Inflammatory macrophage (primary cell): ENCODE measurements around the gene NUP43.
"Not testable (repeated sequence)": the region's sequence is repeated elsewhere in the genome, so short reads cannot be mapped to it uniquely, and the experiment has no call there.

ENCODE experiments used
- DNase-seq, 2 donors: peaks; one replicate each; pipeline ENCODE4 v3.0.0-alpha.2; 2020 to 2022

NUP43 gene

DNA sequence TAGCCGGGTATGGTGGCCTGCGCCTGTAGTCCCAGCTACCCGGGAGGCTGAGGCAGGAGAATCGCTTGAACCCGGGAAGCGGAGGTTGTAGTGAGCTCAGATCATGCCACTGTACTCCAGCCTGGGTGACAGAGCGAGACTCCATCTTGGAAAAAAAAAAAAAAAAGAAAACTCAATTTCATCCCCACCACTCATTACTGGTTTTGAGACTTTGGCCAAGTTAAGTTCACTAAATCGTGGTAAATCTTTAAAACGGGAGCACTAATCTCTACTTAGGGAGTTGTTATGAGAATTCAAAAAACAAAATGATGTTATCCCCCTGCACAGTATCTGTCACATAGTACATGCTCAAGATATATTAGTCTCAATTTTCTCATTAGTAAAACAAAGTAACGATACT, 1.1 kb downstream of the NUP43 start:
- DNase-seq = not testable (repeated sequence)

DNA sequence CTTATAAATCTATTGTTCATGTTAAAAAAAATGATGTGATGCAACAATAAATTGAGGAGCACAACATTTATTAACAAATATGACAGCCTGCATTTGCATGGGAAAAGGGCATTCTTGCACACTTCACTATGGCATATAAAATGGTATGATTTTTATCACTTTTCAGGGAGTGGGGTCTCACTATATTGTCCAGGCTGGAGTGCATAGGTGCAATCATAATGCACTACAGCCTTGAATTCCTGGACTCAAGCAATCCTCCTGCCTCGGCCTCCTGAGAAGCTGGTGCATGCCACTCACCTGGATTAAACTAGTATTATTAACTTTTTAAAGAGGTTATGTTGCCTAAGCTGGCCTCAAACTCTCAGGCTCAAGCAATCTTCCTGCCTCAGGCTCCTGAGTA, 11.4 kb downstream of the NUP43 start:
- DNase-seq = no peak

DNA sequence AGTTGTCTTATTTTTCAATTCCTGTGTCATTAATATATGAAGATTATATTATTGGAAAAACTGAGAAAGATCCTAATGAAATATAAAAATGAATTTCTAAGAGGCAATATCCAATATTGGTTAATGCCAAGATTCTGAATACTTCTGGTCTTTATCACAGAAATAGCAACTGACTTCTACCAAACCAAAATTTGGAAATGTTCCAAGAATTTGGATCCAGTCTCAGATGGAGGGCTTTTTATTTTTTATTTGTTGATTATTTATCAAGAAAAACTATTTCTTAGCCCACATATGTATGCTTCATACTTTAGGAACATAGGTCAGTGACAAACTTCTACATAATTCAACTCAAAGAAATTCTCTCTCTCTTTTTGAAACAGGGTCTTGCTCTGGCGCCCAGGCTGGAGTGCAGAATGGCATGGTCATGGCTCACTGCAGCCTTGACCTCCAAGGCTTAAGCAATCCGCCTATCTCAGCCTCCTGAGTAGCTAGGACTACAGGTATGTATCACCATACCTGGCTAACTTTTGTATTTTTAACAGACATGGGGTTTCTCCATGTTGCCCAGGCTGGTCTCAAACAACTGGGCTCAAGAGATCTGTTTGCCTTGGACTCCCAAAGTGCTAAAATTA, 13.1 kb downstream of the NUP43 start:
- no peak for DNase-seq

DNA sequence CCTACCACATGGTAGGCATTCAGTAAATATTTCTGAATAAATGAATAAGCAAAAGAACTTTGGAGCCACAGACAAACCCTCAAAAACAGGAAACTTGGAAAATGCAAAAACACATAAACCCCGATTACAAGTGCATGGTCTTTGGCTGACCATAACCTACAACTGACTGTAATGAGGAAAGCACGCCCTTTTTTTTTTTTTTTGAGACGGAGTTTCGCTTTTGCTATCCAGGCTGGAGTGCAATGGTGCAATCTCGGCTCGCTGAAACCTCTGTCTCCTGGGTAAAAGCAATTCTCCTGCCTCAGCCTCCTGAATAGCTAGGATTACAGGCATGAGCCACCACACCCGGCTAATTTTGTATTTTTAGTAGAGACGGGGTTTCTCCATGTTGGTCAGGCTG, 16.5 kb downstream of the NUP43 start:
- peak; percentile 61 to 66 for DNase-seq

DNA sequence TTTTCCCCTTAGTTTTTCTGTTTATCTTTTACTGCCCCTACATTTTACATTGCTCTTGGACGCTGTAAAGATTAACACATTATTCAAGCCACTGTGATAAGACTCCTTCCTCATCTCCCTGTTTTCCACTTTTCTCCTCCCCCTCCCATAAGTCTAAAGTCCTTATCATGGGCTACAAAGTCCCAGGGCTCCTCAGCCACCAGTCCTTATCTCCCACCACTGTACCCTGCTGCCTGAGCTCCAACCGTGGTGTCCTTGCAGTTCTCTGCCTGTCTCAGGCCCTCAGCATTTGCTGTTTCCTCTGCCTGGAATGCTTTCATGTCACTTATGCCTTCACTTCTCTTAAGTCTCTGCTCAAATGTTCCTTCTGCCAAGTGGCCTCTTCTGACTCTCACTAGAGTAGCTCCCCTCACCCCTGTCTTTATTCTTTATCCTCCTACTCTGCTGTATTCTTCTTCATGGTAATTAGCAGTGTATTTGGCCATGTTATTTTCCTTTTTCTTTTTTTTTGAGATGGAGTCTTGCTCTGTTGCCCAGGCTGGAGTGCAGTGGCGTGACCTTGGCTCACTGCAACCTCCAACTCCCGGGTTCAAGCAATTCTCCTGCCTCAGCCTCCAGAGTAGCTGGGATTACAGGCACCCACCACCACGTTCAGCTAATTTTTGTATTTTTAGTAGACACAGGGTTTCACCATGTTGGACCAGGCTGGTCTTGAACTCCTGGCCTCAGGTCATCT, 17.7 kb downstream of the NUP43 start:
- DNase-seq = no peak

DNA sequence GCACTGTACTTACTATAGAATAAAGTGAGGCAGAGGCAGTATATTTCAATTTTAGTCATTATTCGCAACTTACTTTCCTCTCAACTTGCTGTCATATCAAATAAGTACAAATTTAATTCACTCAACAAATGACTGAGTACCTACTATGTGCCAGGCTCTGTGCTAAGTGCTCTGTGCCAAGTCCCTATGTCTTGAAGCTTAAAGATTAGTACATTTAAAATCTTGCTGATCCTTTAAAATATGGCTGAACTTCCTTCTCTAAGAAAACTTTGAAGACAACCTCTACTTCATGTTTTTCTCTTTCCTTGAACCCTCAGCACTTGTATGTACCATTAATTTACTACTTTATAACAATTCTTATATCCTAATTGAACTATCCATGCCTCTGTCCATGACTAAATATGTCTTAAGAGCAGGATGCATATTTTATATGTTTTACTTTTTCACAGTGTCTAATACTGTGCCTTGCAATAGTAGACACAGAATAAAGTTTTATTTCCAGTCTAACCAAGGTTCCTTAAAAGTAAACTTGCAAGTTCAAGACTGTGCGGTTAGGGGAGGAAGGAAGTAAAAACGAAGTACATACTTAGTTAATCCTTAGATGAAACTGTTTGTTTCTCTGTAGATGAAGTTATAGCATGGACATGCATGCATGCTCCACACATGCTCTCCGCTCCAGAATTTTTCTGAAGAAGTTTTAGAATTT, 18.4 kb downstream of the NUP43 start:
- DNase-seq = peak; percentile 50 to 80

DNA sequence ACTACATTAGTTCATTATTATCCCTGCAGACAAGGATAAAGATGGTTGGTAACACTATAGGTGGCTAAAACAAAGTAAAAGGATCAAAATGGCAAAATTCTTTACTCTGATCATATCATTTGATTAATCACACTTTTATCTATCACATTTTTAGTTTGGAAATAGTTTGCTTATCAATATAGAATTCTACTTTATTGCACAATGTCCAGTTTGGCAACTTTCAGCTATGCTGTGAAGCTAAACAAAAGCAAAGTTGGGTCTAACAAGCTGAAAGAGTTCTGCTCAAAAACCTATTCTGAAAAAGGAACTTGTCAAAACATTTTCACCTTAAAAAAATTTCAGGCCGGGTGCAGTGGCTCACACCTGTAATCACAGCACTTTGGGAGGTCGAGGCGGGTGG, 20.5 kb downstream of the NUP43 start:
- DNase-seq = no peak

DNA sequence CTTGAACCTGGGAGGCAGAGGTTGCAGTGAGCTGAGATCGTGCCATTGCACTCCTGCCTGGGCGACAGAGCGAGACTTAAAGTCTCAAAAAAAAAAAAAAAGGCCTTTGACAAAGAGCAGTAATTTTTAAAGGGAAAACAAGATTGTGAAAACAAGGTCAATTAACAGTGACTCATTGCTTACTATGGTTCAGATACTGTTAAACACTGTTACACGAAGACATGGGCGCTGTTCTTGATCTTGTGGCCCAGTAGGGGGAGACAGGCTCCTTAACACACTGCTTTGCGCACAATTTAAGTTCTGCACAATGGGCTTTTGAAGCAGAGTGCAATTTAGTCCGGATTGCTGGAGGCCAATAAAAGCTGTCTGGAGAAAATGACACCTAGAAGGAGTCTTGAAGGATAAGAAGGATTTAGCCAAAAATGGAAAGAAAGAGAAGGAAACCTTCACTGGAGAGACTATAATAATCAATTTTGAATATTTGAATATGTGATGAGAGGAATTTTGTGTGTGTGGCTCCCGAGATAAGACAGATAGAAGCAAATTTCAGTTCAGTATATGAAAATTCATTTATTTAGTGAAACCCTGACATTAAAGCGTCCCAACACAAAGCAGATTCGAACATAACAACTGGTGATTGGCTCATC, 22.4 kb downstream of the NUP43 start:
- peak; percentile 69 to 75 for DNase-seq

DNA sequence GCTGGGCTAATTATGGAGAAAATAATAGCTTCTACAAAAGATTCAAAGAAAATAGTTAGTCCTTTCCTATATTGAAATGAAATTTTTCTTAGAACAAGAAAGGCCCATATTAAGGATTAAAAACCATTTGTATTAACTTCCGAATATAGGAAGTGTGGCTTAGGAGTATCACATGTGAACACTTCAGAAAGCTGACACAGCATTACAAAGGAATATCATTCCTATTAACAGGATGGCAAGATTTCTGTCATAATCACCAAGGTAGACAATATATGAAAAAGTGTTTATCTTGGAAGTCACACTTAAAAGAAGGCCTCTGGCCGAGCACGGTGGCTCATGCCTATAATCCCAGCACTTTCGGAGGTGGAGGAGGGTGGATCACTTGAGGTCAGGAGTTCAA, 23.1 kb downstream of the NUP43 start:
- no peak for DNase-seq

DNA sequence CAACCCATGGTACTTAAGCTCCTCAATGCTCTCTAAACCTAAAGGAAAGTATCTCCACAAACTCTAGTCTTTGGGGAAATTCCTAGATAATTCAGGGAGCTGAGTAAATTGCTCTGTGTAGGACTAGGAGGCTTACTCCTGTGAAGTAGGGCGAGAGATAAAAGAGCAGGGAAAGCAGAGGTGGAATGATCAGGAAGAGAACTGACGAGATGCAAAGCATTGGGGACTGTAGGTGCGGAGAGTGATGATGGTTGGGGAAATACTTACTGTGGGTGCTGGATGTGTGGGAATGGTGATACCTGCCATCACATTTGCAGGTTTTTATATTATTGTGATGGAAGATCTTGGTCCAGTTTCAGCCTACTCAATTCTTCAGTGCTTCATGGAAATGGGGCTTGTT, 26.8 kb downstream of the NUP43 start:
- no peak for DNase-seq

DNA sequence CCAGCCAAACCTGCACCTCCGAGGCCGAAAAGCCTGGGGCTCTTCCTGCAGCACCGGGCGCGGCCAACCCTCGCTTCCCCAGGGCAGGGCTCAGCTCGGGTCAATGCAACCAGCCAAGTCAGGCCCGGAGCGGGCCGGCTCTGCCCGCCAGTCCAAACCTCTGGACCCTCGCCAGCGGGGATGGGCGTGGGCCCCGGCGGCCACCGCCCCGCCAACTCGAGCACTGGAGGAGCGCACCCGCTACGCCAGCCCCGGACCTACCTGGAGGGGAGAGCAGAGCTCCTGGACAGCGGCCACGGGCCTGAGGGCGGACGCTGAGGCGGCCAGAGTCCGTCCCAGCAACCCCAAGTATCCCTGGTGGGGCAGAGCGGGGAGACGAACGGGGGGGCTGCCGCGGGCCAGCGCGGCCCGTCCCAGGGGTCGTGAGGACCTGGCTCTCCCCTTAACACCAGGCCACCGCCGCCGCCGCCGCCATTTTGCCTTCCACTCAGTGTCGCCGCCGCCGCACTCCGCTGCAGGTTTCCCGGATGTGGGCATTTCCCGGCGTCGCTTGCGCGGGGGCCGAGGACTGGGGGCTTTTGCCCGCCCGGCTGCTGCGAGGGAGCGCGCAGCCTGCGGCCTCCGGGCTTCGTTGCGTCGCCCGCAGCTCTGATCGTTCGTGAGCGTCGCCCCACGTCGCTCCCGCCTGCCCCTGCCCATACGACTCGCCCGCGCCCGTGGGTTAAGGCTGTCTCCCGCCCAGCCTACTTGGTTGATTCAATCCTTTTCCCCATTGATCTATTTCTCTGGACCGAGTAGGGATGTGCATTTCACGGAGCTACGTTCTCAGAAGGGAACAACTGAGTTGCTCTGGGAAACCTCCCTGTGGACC, 28.5 kb downstream of the NUP43 start, which contains the start of gene LATS1:
Gene LATS1, minus strand, starts transcription at position 514 of the 871 bp plus-strand sequence. CDS start 15,975 bp downstream, outside the sequence.
- peak; percentile 76 to 83 for DNase-seq

DNA sequence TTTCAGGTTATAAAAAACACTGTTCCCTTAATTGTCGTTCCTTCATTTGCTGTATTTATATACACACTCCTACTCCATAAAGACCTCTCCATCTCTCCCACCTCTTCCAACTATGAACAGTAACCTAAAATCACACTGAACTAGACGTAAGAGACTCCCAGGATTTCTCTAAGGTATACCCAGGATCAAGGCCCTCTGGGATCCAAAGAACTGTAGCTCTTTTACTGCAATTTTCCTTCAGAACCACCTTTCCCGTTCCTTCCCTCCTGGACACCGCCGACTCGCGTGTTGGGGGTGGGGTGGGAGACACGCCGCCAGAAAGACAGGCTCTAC, 29.1 kb downstream of the NUP43 start:
- no peak for DNase-seq

DNA sequence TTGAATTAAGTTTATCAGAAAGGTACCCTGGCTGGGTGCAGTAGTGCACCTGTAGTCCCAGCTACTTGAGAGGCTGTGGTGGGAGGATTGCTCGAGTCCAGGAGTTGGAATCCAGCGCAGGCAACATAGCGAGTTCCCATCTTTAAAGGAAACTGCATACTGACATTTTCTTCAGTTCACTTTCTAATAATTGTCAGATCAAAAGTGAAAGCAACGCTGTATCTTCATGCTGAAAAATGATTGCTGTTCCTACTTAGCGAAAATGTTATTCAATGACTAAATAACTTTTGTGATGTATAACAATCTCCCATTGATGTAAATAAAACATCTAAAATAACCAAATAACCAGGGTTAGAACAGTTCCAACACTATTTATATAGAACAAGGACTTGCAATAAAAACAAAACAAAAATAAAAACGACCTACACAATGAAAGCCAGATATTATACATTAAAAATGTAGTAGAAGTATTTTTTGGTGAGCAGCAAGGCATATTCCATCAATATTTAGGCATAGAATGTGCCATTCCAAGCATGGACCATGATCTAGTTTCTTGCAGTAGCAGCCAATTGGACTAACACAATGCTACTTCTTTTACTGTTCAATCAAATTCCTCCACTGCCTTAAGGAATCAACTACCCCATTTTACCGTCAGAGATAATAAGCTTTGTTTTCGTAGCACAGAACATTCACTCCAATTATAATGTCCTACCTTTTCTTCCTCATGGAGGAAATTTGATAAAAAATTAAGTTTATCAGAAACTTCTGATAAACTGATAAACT, 30.0 kb downstream of the NUP43 start:
- DNase-seq = peak in 1 of 2 donors; percentile 29

DNA sequence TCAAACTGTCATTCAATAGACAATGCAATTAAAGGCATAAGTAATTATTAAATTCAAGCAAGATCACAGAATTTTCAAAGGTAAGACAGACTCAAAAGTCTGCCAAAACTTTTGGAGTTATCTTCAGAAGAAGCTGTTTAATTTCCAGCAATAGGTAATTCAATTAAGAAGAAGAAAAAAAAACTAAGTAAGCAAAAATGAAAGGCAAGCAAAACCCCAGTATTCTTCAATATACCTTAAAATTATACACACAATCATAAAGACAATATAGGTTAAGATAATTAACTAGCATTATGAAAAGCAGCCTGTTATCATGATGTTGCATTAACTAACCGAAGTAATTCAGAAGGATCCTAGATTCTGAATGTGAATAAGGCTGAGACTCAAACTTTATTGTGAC, 31.9 kb downstream of the NUP43 start:
- no peak for DNase-seq

DNA sequence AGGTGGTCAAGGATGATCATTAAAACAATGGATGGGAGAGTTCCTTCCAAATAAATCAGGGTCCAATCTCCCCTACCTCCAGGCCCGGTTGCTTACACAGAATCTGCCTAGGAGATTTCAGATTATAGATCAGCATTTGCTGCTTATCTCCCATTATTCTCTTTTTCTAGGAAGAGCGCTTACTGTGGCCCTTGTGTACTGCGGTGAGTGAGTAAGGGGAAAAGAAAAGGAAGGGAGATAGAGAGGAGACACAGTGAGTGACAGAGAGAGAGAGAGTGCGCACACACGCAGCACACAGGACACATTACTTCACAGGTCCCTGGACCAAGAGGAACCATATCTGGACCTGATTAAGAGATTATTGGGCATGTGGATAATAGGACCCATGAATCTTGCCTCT, 34.6 kb downstream of the NUP43 start:
- DNase-seq = no peak

DNA sequence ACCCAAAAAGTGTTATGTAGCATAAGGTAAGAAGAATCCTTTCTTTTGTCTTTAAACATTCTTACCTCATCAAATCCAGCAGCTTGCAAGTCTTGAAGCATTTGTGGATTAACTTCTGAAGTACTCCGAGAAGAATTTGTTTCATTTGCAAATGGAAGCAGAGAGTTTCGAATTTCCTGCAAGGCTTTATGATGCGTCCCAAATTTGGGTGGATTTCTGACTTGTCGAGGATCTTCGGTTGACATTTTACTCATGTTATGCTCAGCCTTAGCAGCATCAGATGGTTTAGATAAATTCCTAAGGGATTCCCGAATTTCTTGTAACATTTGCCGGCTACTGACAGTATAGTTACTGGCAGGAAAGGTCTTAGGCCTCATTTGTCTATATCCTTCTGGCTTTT, 44.6 kb downstream of the NUP43 start:
- no peak for DNase-seq

DNA sequence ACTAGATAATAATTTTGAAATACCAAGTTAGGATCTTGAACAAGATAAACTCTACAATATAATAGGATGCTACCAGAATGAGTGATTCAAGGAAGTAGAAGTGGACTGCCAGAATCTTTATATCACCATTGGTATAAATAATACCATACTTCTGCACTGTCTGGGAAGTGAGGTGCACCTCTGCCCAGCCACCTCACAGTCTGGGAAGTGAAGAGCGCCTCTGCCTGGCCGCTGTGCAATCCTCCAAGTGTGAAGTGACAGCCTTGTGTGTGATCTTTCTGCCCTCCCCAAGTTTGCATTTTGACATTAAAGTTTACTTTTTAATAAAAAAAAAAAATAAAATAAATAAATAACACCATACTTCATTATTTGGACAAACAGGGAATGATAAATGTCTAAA, 47.2 kb downstream of the NUP43 start:
- DNase-seq = no peak

DNA sequence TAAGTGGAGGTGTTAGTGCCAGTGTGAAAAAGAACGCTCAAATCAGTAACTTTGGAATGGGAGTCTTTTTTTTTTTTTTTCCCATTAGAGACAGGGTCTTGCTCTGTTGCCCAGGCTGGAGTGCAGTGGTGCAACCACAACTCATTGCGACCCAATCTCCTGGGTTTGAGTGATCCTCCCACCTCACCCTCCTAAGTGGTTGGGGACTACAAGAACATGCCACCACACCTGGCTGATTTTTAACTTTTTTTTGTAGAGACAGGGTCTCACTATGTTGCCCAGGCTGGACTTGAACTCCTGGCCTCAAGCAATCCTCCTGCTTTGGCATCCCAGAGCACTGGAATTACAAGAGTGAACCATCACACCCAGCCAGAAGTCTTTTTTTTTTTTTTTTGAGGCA, 48.2 kb downstream of the NUP43 start:
- DNase-seq = no peak

DNA sequence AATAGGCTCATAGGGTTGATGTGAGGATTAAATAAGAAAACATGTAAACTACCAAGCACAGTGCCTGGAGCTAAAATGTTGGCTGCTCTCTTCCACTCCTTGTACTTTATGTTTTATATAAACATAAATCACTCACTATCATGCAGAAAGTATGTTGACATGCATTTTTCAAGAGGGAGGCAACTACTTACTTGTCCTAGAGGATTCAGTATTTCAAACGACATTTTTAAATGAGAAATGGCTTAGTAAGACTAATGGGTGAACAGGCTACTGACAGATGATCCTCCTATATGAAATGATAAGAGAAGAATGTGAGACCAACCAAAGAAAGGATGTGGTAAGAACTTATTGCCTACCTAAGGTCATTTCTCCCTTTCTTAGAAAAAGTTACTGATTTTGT, 49.4 kb downstream of the NUP43 start:
- DNase-seq = no peak

DNA sequence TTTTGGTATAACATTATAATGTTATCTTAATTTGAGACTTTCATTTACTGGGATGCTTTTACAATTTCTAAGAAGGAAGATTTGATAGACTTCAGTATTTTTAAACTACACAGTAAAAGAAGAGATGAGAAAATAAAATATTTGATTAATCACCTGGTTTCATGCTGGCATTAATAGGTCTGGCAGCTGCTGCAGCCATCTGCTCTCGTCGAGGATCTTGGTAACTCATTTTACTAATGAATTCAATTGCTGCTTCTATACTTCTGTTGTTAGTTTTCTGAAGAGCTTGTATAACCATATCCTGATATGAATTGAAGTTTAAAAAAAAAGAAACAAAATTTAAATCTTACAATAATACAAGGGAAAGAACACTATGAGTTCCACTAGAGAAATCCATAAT, 51.4 kb downstream of the NUP43 start:
- DNase-seq = no peak

DNA sequence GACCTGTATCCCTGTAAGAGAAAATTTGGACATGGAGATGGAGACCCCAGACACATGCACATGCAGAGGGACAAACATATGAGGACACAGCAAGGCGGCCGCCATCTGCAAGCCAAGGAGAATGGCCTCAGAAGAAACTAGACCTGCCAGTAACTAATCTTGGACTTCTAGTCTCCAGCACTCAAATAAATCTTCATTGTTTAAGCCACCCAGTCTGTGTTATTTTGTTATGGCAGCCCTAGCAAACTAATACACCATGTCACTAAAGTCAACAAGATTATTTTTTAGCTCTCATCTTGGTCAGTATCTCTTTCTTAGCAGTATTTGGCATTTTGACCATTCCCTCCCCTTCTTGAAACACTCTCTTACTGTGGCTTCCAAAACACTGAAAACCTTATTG, 55.1 kb downstream of the NUP43 start:
- DNase-seq = no peak

DNA sequence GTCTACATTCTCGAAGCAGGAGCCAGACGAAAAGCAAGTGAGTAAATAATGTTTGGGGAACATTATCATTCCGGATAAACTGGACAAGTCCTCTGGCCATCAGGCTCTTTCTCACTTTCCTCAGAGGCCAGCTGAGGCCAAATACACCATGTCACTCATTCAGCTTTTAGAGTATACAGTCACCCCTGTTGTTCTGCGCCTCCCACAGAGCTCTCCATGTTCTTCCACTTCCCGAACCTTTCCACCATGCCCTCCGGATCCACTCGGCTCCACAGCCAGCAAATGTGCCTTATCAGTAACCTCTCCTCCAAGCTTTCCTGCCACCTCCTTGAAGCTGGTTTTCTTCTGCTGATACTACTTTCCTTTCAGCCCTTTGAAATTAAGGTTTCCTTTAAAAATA, 60.1 kb downstream of the NUP43 start:
- DNase-seq = no peak
